ENCODE data around the gene NBPF3.

DNA sequence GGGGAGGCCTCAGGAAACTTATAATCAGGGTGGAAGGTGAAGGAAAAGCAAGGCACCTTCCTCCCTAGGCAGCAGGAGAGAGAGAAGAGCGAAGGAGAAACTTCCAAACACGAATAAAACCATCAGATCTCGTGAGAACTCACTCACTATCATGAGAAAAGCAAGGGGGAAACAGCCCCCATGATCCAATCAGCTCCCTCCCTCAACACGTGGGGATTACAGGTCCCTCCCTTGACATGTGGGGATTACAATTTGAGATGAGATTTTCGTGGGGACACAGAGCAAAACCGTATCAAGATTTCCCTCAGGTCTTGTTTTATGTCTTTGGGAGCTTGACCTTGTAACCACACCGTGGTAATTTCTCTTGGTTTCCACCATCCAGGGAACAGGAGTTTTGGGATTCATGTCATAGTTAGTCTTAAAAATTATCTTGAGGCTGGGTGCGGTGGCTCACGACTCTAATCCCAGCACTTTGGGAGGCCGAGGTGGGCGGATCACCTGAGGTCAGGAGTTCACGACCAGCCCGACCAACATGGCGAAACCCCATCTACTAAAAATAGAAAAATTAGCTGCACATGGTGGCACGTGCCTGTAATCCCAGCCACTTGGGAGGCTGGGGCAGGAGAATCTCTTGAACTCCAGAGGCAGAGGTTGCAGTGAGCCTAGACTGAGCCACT is 47.2 kb upstream of the NBPF3 start:
- no peak for TF ChIP-seq POLR2A (IDR thresholded peaks at IDR 0.05; ENCODE audit: low read depth, low read length)
- no peak for TF ChIP-seq SPI1 (IDR thresholded peaks at IDR 0.05; ENCODE audit: low read depth, low read length)
- no peak for TF ChIP-seq TAF1 (IDR thresholded peaks at IDR 0.05; ENCODE audit: low read depth, low read length)
- no peak for TF ChIP-seq POLR2AphosphoS5 (IDR thresholded peaks at IDR 0.05; ENCODE audit: low read depth, low read length)
